22Rv1 (cell line): ENCODE measurements around the gene TRIP10.

Experiments used
- ZFX ChIP-seq: fragments of 450-650 bp; IDR thresholded peaks from 2 replicates; pipeline ENCODE4 v1.6.1; 2017; ENCODE audit warnings: antibody characterized with exemption, borderline replicate concordance
- TF ChIP-seq, protein P1 (sequence below): fragments of 450-650 bp; IDR thresholded peaks from 2 replicates; pipeline ENCODE4 v1.5.1; 2017; ENCODE audit warnings: mild to moderate bottlenecking

DNA sequence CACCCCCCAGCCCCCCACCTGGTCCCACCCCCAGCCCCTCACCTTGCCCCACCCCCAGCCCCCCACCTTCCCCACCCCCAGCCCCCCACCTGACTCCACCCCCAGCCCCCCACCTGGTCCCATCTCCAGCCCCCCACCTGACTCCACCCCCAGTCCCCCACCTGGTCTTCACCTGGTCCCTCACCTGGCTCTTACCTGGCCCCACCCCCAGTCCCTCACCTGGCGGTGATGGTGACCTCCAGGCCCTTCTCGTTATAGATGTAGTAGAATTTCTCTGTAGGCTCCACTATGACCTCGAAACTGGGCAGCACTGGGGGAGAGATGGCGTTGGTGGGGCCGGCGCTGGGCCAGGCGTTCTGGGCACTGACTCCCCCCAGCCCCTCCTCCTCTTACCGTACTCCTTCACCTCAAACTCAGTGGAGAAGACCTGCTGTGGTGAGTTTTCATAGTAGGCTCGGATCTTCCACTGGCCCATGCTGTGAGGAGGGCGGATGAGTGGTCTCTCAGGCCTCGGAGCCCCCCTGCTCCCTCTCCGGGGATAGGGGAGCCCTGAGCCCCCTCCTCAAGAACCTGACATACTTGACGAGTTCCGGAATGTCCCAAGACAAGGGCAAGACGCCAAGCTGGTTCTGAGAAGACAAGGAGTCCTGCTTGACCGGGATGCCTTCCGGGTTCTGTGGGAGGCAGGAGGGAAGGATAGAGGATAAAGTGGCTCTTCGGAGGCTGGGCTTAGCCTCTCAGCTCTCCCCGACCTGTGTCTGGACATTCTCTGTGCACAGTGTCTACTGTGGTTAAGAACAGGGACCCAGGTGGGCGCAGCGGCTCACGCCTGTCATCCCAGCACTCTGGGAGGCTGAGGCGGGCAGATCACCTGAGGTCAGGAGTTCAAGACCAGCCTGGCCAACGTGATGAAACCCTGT, 25.4 kb upstream of the TRIP10 start:
- TF ChIP-seq, protein P1, sequence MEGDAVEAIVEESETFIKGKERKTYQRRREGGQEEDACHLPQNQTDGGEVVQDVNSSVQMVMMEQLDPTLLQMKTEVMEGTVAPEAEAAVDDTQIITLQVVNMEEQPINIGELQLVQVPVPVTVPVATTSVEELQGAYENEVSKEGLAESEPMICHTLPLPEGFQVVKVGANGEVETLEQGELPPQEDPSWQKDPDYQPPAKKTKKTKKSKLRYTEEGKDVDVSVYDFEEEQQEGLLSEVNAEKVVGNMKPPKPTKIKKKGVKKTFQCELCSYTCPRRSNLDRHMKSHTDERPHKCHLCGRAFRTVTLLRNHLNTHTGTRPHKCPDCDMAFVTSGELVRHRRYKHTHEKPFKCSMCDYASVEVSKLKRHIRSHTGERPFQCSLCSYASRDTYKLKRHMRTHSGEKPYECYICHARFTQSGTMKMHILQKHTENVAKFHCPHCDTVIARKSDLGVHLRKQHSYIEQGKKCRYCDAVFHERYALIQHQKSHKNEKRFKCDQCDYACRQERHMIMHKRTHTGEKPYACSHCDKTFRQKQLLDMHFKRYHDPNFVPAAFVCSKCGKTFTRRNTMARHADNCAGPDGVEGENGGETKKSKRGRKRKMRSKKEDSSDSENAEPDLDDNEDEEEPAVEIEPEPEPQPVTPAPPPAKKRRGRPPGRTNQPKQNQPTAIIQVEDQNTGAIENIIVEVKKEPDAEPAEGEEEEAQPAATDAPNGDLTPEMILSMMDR, result no peak
- no peak for TF ChIP-seq ZFX
